NT2/D1 (cell line): ENCODE results near the gene PLCH1.

Experiments used
- YY1 ChIP-seq: IDR thresholded peaks from 2 replicates; pipeline ENCODE4 v1.6.1; 2011; ENCODE audit not compliant: insufficient read length, insufficient read depth
- ZNF274 ChIP-seq: IDR thresholded peaks from 2 replicates; pipeline ENCODE4 v1.6.1; 2011; ENCODE audit warnings: mild to moderate bottlenecking, low read depth, low read length

DNA sequence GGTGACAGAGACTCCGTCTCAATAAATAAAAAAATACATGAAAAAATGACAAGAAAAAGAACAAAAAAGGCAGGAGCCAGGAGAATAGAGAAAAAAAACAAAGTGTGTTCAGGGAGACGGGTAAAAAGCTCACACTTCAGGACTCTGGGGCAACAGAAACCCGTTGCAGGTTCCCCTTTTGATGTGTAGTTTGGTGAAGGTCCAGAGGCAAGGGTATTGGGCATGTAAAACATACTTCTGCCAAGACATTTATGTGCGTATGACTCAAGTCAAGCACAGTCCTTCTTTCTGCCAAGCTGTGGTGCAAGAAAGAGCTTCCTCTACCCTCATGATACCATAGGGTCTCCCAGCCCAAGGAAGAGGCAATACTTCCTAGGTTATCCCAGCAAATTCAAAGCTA lies 418.0 kb downstream of the PLCH1 start:
- TF ChIP-seq YY1 = no peak
- TF ChIP-seq ZNF274 = no peak
